Coronary artery (tissue), 2 donors: Measurements from ENCODE around the gene COX7A2L.

Experiments
- DNase-seq: peaks from one replicate; pipeline ENCODE4 v3.0.0-alpha.2; 2017; ENCODE audit warnings: low spot score
- H3K27ac ChIP-seq, 2 donors: fragments of 200-600 bp; sonication (generic); one replicate each; pipeline ENCODE4 v1.5.1; 2016 to 2019
- H3K4me3 ChIP-seq: fragments of 200-600 bp; sonication (generic); 2 replicates; pipeline ENCODE4 v1.5.1; 2016; ENCODE audit warnings: mild to moderate bottlenecking, moderate library complexity
- TF ChIP-seq, protein P1 (sequence below): fragments of 200-600 bp; sonication (generic); IDR thresholded peaks from one replicate; pipeline ENCODE4 v1.5.1; 2019; ENCODE audit warnings: antibody characterized with exemption

COX7A2L gene

DNA sequence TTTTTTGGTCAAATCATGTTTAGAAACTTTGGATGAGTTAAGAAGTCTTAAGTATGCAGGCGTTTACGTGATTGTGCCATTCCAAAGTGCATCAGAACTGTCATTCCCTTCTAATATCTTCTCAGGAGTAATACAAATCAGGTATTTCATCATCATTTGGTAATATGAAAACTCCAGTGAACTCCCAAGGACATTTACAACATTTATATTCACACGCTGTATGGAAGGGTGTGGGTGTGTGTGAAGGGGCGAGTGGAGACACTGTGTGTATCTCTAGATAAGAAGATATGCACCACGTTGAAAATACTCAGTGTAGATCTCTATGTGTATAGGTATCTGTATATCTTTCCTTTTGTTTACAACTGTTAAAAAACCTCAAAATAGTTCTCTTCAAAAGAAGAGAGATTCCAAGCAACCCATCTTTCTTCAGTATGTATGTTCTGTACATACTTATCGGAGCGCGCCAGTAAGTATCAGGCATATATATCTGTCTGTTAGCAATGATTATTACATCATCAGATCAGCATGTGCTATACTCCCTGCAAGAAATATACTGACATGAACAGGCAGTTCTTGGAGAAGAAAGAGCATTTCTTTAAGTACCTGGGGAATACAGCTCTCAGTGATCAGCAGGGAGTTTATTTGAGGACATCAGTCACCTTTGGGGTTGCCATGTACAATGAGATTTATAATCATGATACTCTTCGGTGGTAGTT is 29.3 kb downstream of the COX7A2L start:
- peak overlapping the region in 1 of 2 donors; percentile 3 for H3K27ac ChIP-seq

DNA sequence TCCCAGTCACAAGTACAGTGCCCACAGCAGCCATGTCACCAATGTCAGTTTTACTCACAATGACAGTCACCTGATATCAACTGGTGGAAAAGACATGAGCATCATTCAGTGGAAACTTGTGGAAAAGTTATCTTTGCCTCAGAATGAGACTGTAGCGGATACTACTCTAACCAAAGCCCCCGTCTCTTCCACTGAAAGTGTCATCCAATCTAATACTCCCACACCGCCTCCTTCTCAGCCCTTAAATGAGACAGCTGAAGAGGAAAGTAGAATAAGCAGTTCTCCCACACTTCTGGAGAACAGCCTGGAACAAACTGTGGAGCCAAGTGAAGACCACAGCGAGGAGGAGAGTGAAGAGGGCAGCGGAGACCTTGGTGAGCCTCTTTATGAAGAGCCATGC is 31.3 kb downstream of the COX7A2L start:
- TF ChIP-seq, protein P1, sequence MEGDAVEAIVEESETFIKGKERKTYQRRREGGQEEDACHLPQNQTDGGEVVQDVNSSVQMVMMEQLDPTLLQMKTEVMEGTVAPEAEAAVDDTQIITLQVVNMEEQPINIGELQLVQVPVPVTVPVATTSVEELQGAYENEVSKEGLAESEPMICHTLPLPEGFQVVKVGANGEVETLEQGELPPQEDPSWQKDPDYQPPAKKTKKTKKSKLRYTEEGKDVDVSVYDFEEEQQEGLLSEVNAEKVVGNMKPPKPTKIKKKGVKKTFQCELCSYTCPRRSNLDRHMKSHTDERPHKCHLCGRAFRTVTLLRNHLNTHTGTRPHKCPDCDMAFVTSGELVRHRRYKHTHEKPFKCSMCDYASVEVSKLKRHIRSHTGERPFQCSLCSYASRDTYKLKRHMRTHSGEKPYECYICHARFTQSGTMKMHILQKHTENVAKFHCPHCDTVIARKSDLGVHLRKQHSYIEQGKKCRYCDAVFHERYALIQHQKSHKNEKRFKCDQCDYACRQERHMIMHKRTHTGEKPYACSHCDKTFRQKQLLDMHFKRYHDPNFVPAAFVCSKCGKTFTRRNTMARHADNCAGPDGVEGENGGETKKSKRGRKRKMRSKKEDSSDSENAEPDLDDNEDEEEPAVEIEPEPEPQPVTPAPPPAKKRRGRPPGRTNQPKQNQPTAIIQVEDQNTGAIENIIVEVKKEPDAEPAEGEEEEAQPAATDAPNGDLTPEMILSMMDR = no peak
- H3K4me3 ChIP-seq = no peak overlapping the region
- DNase-seq = no peak
- H3K27ac ChIP-seq = peak overlapping the region; percentile 19 to 61

More for the DNA sequence above, 29.3 kb downstream of the COX7A2L start:
- no peak overlapping the region for H3K4me3 ChIP-seq
- DNase-seq = no peak
- TF ChIP-seq, protein P1 = no peak

DNA sequence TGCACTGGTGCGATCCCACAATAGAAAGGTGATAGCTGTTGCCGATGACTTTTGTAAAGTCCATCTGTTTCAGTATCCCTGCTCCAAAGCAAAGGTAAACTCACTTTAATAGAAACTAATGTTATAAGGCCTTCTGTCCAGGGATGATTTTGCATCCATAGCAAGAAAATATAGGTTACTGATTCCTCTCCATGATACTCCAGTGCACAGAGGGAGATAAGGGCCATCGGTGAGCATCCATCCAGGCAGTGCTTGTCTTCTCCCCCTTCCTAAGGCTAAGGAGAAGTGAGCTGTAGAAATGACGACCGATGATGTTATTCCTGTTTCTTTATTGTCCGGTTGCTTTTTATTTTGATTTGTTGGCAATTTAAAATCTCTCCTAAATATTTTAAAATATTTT is 32.1 kb downstream of the COX7A2L start:
- no peak overlapping the region for H3K27ac ChIP-seq
- no peak overlapping the region for H3K4me3 ChIP-seq
- TF ChIP-seq, protein P1 = no peak
- no peak for DNase-seq

DNA sequence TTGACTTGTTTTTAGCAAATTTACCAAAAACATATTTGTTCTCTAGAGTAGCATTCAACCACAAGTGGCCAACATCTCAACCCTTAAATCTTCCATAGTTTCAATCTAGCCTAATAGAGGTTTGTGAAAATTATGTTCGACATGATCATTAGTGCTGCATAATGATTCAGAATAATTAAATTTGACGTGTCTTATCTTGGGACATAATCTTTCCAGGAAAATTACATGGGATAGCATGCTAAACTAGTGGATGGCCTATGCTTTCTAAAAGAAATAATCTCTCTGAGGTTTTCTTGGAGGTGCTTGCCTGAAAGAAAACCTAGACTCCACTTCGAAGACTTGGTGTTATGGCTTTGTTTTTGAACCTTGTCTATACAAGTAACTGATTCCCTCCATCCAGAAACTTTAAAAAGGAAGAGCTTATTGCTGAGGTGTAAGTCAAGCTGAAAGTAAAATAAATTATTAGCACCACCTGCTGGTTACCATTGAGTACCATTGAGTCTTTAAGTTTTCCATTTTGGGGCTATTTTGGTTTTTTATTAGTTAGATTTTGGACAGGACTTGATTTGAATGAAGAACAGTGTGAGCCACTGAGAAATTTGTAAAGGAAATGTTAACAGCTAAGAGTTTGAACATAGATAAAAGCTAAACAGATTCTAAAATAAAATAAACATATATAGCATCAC is 32.7 kb downstream of the COX7A2L start:
- no peak overlapping the region for H3K27ac ChIP-seq
- TF ChIP-seq, protein P1 = peak; percentile 16
- no peak overlapping the region for H3K4me3 ChIP-seq
- DNase-seq = no peak

DNA sequence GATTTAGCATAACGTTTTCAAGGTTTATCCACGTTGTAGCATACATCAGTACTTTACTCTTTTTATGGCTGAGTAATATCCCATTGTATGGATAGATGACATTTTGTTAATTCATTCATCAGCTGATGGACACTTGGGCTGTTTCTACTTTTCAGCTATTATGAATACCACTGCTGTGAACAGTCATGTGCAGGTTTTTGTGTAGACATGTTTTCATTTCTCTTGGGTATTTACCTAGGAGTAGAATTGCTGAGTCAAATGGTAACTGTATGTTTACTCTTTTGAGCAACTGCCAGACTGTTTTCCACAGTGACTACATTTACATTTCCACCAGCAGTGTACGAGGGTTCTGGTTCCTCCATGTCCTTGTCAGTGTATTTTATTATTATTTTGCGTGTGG is 33.9 kb downstream of the COX7A2L start:
- TF ChIP-seq, protein P1 = no peak
- DNase-seq = no peak
- no peak overlapping the region for H3K27ac ChIP-seq
- no peak overlapping the region for H3K4me3 ChIP-seq

DNA sequence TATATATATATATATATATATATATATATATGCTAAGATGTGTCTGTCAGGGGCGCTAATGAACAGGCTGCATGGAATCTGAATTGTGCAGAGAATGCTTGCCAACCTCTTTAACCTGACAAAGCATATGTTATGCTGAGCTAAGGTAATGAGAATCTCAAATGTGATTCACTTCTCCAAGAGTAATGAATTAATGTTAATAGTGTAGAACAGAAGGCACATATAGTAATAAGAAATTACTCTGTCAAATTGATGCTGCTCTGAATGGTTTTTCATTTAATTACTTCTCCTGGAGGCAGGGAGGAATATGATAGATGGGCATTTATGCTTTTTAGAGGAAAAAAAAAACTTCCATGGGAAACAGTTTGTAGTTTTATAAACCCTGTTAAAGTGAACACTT is 35.4 kb downstream of the COX7A2L start:
- no peak for DNase-seq
- TF ChIP-seq, protein P1 = no peak
- Histone ChIP-seq H3K4me3 (no peak overlapping the region), H3K27ac (no peak overlapping the region)

DNA sequence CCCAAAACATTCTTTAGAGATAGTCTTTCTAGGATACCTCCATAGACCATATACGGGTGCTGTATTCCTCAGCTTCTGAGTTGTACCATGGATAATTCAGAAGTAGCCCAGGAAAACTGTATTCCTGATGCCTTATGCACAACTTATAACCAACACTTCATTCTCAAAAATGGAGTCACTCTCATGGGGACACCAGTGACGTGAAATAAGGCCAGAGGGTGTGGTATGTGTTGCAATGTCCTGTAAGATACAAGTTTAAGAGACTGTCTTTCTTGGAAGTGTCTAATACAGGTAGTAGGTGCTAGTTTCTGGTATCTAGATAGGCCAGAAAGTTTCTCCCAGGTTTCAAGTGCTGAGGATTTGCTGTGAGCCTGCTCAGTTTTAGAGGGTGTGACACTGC is 36.1 kb downstream of the COX7A2L start:
- TF ChIP-seq, protein P1 = no peak
- Histone ChIP-seq H3K27ac (no peak overlapping the region), H3K4me3 (no peak overlapping the region)
- no peak for DNase-seq
